ENCODE data around the gene S100B. TPM values are rescaled to one million over a fixed set of nuclear protein-coding genes. Genes with fewer than 3 reads are reported as not detected.
A peak's percentile ranks its signal among the peaks of the same experiment; 100 is the strongest.

Gene S100B
- total and polyA plus RNA-seq, 4 donors = 0.79 to 1.4 (median 1.1) TPM

DNA sequence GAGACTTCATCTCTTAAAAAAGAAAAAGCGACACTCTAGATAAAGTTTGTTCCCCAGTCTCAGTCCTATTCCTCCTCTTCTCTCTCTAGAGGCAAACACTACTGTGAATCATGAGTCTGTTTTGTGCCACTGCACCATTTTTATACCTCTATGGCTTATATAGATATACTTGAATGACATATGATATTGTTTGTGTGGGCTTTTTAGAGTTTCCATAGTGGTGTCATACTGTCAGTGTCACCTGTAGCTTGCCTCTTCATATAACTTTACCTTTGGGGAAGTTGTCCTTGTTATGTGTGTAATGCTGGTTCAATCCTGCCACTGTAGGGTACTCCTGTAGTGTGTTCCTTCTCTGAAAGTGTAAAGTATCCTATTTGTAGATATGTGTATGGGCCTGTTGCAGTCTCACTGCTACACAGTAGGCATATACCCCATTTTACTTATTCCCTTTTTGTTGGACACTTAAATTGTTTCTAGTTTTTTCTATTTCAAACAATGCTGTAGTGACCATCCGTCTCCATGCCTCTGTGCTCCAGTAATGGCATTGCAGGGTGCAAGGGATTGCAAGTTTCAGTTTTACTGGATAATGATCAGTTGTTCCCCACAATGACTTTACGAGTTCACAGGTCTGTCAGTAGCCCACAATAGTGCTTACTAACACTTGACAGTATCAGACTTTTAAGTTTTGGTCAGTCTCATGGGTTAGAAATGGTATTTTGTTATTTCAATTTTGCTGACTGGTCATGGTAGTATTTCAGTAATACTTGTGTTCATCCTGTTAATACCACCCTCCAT lies 33.3 kb upstream of the S100B start:
- Histone ChIP-seq H3K9me3 (ENCODE audit: control insufficient read depth in 4 of 4, low read length in 3 of 4) (no peaks in the 10 kb centered on the region), H3K4me3 (ENCODE audit: low read depth in 1 of 3, low read length in 3 of 3) (no peak overlapping the region), H3K27me3 (ENCODE audit: control insufficient read depth in 4 of 4, insufficient read depth in 4 of 4, low read length in 3 of 4) (no peaks in the 10 kb centered on the region), H3K27ac (ENCODE audit: low read depth in 1 of 2, low read length in 2 of 2) (no peak overlapping the region), H3K4me1 (ENCODE audit: control insufficient read depth in 4 of 4, insufficient read depth in 4 of 4, low read length in 3 of 4) (peaks cover 5 to 22% (median 10%) of the 10 kb centered on the region in 4 donors), H3K36me3 (ENCODE audit: control insufficient read depth in 4 of 4, insufficient read depth in 3 of 4, low read depth in 1 of 4, low read length in 3 of 4) (peaks cover 0 to 6% (median 2%) of the 10 kb centered on the region in 4 donors), H3K9ac (ENCODE audit: low read depth in 1 of 2, low read length in 2 of 2) (no peak overlapping the region)
- TF ChIP-seq NR2F2 (IDR thresholded peaks at IDR 0.05) (no peak), YY1 (IDR thresholded peaks at IDR 0.05) (no peak), FOXA2 (IDR thresholded peaks at IDR 0.05) (no peak), CTCF (IDR thresholded peaks at IDR 0.05; ENCODE audit: low read depth, low read length, missing input control) (no peak), SP1 (IDR thresholded peaks at IDR 0.05) (no peak), HNF4A (conservative IDR thresholded peaks at IDR 0.05) (no peak)
- TF ChIP-seq, protein P1, sequence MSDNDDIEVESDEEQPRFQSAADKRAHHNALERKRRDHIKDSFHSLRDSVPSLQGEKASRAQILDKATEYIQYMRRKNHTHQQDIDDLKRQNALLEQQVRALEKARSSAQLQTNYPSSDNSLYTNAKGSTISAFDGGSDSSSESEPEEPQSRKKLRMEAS (IDR thresholded peaks at IDR 0.05) = no peak
- TF ChIP-seq, protein P2, sequence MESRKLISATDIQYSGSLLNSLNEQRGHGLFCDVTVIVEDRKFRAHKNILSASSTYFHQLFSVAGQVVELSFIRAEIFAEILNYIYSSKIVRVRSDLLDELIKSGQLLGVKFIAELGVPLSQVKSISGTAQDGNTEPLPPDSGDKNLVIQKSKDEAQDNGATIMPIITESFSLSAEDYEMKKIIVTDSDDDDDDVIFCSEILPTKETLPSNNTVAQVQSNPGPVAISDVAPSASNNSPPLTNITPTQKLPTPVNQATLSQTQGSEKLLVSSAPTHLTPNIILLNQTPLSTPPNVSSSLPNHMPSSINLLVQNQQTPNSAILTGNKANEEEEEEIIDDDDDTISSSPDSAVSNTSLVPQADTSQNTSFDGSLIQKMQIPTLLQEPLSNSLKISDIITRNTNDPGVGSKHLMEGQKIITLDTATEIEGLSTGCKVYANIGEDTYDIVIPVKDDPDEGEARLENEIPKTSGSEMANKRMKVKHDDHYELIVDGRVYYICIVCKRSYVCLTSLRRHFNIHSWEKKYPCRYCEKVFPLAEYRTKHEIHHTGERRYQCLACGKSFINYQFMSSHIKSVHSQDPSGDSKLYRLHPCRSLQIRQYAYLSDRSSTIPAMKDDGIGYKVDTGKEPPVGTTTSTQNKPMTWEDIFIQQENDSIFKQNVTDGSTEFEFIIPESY (IDR thresholded peaks at IDR 0.05) = no peak
- 80% methylated on average over 3 of the region's 3 CpGs for WGBS
- DNase-seq (ENCODE audit: low spot score) = no peak

DNA sequence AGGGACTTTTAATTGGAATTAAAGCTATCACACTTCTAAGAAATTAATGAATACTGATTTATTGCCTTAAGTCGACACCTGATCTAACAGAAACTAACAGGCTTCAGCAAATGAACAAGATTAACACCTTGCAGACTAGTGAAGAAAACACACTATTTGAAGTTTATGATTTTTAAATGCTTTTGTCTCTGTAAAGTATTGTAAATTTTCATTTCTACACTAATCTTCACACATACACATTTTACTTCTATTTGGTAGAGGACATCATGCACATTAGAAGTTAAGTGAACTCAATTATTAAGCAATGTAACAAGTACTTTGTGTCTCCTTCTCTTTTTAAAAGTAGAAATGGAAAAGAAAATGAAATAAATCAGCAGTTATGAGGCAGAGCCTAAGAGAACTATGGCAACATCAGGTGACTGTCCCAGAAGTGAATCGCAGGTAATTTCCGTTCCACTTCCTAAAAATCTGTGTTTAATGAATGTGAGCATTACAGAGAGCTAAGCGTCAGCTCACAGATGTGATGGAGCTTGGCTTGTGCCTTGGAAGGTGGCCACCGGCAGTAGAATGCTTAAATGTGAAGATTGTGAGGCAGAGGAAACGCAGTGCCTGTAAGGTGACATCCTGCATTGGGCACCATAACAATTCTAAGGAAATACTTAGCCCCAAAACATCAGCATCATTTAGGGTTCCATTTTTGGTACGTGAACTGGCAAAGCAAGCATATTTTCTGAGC lies 31.8 kb upstream of the S100B start:
- H3K4me1 ChIP-seq (ENCODE audit: control insufficient read depth in 4 of 4, insufficient read depth in 4 of 4, low read length in 3 of 4) = peaks cover 5 to 22% (median 10%) of the 10 kb centered on the region in 4 donors
- no peak for DNase-seq (ENCODE audit: low spot score)
- 76% methylated on average over 7 of the region's 7 CpGs for WGBS
- H3K27me3 ChIP-seq (ENCODE audit: control insufficient read depth in 4 of 4, insufficient read depth in 4 of 4, low read length in 3 of 4) = no peaks in the 10 kb centered on the region
- H3K4me3 ChIP-seq (ENCODE audit: low read depth in 1 of 3, low read length in 3 of 3) = peak overlapping the region in 1 of 3 donors; percentile 76
- H3K9ac ChIP-seq (ENCODE audit: low read depth in 1 of 2, low read length in 2 of 2) = peak overlapping the region in 1 of 2 donors; percentile 65
- no peaks in the 10 kb centered on the region for H3K9me3 ChIP-seq (ENCODE audit: control insufficient read depth in 4 of 4, low read length in 3 of 4)
- no peak overlapping the region for H3K27ac ChIP-seq (ENCODE audit: low read depth in 1 of 2, low read length in 2 of 2)
- peaks cover 0 to 6% (median under 1%) of the 10 kb centered on the region in 4 donors for H3K36me3 ChIP-seq (ENCODE audit: control insufficient read depth in 4 of 4, insufficient read depth in 3 of 4, low read depth in 1 of 4, low read length in 3 of 4)
- TF ChIP-seq ATF3 (IDR thresholded peaks at IDR 0.05) (no peak), RAD21 (IDR thresholded peaks at IDR 0.05) (no peak), YY1 (IDR thresholded peaks at IDR 0.05) (no peak), CTCF (IDR thresholded peaks at IDR 0.05; ENCODE audit: low read depth, low read length, missing input control) (no peak), HNF4A (conservative IDR thresholded peaks at IDR 0.05) (no peak), SP1 (IDR thresholded peaks at IDR 0.05) (no peak), RXRA (IDR thresholded peaks at IDR 0.05) (no peak), FOXA1 (IDR thresholded peaks at IDR 0.05) (no peak), TAF1 (conservative IDR thresholded peaks at IDR 0.05) (no peak), GABPA (IDR thresholded peaks at IDR 0.05 in 1 of 2, conservative IDR thresholded peaks at IDR 0.05 in 1 of 2) (no peak), JUND (IDR thresholded peaks at IDR 0.05) (no peak), HNF4G (IDR thresholded peaks at IDR 0.05) (no peak), NR2F2 (IDR thresholded peaks at IDR 0.05) (no peak)
- TF ChIP-seq, protein P1 (IDR thresholded peaks at IDR 0.05) = no peak
- TF ChIP-seq, protein P3, sequence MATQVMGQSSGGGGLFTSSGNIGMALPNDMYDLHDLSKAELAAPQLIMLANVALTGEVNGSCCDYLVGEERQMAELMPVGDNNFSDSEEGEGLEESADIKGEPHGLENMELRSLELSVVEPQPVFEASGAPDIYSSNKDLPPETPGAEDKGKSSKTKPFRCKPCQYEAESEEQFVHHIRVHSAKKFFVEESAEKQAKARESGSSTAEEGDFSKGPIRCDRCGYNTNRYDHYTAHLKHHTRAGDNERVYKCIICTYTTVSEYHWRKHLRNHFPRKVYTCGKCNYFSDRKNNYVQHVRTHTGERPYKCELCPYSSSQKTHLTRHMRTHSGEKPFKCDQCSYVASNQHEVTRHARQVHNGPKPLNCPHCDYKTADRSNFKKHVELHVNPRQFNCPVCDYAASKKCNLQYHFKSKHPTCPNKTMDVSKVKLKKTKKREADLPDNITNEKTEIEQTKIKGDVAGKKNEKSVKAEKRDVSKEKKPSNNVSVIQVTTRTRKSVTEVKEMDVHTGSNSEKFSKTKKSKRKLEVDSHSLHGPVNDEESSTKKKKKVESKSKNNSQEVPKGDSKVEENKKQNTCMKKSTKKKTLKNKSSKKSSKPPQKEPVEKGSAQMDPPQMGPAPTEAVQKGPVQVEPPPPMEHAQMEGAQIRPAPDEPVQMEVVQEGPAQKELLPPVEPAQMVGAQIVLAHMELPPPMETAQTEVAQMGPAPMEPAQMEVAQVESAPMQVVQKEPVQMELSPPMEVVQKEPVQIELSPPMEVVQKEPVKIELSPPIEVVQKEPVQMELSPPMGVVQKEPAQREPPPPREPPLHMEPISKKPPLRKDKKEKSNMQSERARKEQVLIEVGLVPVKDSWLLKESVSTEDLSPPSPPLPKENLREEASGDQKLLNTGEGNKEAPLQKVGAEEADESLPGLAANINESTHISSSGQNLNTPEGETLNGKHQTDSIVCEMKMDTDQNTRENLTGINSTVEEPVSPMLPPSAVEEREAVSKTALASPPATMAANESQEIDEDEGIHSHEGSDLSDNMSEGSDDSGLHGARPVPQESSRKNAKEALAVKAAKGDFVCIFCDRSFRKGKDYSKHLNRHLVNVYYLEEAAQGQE (IDR thresholded peaks at IDR 0.05) = no peak
